NCI-H82 treated with DMSO at 0.1 percent for 48 hours (cell line): ENCODE measurements around the gene HIGD1C.
A peak's percentile ranks its signal among the peaks of the same experiment; 100 is the strongest.
"Not testable (repeated sequence)": the region's sequence is repeated elsewhere in the genome, so short reads cannot be mapped to it uniquely, and the experiment has no call there.

Source experiments
- DNase-seq: peaks from one replicate; lab custom pipeline; 2025; ENCODE audit not compliant: unreplicated experiment; lab: John Stamatoyannopoulos, UW

Gene HIGD1C

DNA sequence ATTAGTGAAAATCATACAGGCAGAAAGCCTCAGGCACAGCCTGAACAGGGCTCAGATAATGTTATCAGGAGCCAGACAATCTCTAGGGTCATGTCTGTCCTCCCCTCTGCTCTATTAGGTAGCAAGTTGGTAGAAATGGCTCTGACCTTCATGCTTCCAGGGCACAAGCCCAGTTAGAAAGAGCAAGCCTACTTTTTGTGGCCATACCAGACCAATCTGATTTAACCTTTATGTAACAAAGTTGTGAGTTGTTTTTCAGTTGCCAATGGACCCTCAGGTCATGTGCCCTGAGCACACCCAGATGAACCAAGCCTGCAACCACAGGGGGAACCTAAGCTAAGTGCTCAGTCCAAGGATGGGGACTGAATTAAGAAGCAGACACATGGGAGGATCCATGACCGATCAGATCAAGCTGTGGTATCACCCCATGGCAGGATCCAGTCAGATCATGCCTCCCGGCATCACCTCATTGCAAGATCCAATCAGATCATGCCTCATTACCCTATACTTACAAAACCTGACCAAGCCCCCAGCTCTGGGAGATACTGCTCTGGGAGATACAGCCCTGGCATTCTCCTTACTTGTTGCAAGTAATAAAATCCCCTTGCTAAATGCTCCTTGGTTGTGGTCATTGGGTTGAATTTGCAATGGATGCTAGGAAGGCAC lies 18.8 kb upstream of the HIGD1C start:
- DNase-seq: no peak

DNA sequence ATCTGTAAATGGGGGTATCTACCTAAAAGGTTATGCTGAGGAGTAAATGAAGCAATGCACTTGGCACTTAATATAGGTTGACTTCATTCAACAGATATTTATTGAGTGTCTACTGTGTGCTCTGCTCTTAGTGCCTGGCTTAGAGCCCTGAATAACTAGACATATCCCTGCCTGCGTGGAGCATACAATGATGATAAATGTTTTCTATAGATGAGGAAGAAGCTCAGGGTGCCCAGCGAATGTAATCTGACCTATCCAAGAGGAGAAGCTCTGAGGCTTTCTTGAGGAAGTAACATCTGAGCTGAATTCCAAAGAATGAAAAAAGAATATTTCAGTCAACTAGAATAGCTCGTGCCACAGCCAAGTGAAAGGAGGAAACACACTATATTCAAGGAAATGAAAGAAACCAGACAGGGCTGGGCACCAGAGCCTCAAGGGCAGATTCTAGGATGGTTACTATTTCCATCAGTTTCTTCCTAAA lies 17.9 kb upstream of the HIGD1C start:
- DNase-seq: no peak

DNA sequence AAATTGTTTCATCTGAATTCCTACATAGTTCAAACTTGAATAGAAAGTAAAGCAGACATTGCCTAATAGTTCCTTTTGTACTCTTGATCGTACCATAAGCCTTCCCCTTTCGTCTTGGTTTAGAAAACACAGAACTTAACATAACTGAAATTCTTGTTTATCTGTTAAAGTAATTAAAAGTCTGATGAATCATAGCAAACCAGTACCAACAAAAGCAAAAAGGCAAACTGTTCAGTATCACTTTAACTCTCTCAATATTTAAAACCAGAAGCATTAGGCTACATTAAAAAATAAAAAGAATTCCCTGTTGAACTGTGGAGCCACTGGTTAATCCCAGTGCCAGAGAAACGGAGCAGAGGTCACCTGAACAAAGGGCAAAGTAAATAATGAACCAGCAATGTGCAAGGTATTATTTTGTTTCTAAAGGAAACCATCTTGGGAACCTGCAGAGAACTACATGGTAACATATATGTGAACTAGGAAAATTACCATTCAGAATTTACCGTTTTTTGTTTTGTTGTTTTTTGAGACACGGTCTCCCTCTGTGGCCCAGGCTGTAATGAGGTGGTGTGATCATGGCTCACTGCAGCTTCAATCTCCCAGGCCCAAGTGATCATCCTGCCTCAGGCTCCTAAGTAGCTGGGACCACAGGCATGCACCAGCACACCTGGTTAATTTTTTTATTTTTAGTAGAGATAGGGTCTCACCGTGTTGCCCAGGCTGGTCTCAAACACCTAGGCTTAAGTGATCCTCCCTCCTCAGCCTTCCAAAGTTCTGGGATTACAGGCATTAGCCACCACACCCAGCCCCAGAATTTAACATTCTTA lies 17.1 kb upstream of the HIGD1C start:
- DNase-seq: no peak

DNA sequence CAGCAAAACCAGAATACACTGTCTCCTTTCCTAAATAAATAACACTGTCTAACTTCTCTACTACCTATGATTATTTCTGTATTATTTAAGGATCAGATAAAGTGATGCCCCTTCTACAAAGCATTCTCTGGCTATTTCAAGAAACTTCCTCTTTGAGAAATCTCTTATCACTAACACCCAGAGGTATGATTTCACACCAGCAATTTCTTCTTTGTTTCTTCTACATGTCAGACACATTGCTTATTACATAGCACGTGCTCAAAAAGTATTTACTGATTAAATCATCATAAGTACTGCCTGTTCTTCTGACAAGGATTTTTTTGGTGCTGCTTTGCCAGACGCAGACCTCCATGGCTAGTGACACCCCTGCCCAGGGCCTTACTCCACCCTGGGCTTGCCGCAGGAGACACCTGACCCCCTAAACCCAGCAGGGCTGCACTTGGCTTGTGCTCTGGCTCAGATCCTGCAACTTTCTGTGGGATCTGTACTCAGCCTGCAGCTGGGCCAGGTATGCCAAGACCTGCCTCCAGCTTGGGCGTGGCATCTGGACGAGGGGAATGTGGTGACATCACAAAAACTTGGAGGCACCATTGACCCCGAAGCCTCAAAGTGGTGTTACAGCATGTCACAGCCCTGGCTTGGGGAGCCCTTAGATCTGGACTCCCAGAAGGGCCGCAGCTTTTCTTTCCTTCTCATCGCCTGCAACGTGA lies 15.4 kb upstream of the HIGD1C start:
- no peak for DNase-seq

DNA sequence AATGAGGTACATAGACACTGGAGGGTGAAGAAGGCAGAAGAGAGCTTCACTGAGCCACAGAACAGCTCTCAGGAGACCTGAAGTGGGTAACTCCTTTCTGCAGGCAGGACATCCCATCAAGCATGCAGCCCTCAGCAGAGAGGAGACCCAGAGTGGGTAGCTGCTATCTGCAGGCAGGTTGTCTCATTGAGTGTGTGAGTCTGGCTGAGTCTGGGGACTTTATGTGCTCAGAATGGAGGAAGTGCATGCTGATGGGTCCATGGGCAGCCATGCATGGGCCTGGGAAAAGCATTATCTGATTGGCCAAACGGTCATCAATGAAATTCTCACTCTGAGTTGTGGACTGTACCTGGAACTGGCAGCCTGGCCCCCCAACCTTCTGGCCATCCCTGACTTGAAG lies 14.7 kb upstream of the HIGD1C start:
- DNase-seq: no peak

DNA sequence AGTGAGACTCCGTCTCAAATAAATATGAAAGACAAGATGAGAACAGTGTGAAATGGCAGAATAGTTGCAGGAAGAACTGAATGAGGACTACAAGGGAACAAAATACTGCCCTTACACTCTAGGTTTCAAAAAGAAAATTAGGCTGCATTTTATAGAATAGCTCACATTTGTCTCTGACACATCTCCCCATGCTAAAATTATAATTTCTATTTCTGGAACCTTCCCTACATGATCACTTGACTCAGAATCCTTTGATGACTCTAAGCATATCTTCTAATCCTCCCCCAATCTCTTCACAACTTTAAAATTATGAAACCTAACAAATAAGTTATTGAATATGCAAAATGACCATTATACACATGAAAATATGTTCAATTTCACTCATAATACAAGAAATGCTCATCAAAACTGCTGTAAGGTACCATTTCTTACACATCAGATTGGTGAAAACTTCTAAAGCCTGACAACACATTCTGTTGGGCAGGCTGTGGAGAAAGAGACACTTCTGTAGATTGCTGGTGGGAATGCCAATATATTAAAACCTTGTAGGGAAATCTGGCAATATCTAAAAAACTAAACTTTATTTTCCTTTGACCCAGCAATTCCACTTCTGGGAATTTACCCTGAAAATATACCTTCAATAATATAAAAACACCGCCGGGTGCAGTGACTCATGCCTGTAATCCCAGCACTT lies 4.3 kb upstream of the HIGD1C start:
- no peak for DNase-seq

DNA sequence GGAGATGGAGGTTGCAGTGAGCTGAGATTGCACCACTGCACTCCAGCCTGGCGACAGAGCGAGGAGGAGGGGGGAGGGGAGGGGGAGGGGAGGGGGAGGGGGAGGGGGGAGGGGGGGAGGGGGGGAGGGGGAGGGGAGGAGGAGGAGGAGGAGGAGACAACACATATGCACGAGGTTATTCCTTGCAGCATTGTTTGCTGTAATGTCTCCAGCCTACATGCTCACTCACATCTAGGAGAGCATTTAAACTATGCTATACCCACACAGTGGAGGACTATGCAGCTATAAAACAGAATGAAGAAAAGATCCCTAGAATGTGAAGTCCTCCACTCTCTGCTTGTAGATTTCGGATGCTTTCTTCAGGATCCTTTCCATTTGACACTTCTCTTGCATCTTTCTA lies 3.5 kb upstream of the HIGD1C start:
- DNase-seq: no peak

DNA sequence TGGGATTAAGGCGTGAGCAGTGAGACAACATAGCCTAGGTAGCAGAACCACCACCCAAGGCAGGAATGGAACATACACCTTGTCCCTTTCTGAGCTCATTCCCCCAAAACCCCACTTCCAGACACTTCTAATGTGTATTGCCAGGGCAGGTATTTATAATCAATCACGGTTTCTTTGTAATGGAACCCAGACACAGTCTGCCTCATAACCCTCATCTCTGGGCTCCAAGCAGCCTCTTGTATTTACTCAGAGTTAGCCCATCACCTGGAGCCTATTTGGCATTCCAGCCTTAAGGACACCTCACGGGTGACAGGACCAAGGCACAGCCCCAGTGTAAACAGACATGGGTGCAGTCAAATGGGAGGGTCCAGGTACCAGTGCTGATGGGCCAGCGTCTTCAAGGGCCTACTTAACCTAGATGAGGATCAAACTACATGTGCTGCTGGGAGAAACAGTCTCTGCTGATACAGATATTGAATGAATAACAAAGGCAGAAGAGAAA lies 2.5 kb upstream of the HIGD1C start:
- no peak for DNase-seq

DNA sequence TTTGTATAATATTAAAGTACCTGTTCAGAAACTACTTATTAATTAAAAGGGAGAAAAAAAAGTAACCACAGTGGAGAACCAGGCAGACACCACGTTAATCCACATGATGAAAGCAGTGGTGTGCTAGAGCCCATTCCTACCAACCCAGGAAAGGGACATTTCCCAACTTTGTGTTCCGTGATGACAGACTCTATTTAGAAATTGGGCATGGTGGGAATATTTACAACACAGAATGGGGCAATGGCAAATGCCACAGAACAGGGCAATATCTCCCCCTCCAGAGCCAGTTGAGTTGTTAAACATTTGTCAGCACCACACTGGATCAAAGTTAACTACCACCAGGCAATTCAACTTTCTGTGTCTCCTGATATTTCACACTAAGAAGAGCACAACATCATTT lies 1.2 kb upstream of the HIGD1C start:
- DNase-seq: no peak

DNA sequence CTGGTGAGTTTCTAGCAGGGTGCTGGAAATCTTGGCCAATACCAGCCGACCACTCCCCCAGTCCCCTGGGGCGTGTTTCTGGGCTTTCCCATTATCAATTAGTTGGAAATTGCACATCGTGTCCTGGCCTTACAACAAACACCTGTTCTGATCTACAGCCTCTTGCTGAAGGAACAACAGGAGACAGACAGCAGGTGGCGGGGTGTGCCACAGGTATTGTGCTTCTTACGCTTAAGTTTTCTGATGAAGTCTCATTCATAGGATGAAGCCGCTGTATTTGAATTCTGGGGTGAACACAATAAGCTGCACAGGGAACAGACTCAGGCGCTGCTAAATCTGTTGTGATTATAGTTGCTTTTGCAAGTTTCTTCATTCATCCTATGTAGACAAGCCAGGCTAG lies 703 bp downstream of the HIGD1C start:
- DNase-seq: no peak

DNA sequence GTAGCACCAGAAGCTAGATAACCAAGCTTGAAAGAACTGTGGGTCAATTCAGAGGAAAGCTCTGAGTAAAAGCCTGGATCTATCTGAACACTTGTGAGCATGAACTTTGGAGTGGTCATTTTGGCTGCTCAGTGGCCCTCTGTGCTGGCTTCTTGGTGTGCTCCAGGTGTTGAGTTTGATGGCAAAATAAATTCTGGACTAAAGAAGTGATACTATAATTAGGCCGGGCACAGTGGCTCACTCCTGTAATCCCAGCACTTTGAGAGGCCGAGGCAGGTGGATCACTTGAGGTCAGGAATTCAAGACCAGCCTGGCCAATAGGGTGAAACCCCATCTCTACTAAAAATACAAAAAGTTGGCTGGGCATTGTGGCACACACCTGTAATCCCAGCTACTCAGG lies 2.4 kb downstream of the HIGD1C start:
- DNase-seq: not testable (repeated sequence)

DNA sequence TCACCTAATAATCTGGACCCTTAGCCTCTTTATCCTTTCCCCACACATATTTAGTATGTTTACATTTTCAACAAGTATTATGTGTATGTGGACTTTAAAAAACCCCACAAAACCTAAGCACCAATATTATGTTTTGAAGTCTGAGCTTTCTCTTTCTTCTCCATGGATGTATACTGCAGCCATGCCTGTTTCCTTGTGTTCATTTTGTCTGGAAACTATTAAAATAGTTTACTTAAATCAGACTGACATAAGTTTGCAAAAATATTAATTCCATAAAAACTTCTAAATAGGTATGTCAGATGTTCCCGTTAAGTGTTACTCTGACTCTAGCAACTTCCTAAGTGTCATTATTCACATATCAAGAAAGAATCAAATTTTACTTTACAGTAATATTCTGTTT lies 2.9 kb downstream of the HIGD1C start:
- no peak for DNase-seq

DNA sequence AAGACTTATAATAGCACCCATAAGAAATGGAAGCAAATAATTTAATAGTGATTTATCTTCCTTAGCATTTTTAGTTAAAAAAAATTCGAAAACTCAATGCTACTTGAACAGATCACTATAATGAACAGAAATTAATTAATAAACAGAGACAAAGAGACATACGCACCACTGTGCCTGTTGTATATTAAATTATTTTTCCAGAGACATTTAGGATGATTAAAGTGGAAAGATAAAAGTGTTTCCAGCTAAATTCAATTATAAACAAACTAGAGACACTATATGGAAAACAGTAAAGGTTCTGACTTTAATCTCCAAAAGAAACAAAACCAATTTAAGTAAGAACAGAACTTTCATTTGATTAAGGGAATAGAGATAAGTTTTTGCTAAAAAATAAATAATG lies 3.4 kb downstream of the HIGD1C start:
- DNase-seq: no peak

DNA sequence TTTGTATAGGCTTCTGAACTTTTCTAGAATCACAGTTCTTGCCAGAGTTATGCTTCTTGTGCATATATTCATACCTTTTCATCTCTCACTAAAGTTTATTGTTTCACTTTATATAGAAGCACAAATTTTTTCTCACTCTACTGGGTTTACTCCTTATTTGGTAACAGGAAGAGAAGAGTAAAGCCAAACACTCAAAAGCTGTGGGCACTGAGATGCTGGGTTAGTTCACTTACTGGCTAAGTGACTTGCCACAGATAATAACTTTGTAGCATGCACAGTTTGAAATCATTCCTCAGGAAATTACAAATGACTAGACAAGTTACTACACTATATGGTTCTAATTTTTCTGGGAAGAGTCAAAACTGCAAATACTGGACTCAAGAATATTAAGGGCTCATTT lies 7.8 kb downstream of the HIGD1C start:
- no peak for DNase-seq

DNA sequence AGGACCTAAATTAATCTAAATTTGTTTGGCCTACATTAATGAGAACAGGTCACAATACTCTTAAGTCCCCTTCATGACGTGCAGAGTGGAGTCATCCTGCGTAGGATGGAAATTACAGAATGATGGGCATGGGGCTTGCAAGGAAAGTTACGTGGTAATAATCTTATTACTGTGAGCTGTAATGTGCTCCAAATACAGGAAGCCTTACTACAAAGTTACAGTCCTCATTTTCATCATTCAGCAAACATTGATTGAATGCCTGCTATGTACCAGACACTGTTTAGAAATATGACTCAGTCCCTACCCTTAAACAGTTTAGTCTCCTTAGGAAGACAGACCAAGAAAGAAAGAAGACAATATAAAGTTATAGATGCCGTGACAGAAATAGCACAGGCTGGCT lies 9.4 kb downstream of the HIGD1C start:
- peak; percentile 27 for DNase-seq

DNA sequence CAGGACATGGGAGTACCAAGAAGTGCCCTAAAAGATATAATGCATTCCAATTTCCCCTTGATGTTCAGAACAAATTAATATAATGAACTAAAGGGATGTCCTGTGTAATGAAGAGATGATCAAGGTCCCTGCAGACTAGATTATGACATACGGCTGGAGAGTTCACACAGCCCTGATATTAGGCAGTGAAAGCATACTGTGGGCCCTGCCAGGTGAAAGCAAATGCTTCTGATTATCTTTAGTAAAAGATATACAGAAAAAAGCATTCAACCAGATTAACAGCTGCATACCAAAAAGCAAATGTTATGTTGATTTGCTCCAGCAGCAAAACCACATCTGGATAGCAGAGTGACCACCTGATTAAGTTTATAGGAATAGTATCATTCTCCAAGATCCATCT lies 12.1 kb downstream of the HIGD1C start:
- DNase-seq: no peak

DNA sequence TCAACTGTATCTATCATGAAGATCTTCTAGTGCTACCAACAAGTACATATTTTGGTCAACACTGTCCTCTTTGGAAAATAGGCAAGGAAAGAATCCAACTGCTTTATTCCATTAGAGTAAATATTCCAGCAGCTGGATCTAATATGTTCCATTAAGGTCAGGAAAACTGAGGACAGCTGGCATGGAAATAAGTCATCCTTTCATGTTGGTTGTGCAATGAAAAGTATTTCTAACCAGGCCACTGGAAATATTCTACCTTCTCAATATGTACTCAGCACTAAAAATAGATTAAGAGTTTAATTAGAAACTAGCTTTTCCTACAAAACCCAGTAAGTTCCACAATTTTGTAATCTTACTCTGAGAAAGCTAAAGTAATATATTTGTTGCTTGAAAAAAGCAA lies 19.6 kb downstream of the HIGD1C start:
- no peak for DNase-seq

DNA sequence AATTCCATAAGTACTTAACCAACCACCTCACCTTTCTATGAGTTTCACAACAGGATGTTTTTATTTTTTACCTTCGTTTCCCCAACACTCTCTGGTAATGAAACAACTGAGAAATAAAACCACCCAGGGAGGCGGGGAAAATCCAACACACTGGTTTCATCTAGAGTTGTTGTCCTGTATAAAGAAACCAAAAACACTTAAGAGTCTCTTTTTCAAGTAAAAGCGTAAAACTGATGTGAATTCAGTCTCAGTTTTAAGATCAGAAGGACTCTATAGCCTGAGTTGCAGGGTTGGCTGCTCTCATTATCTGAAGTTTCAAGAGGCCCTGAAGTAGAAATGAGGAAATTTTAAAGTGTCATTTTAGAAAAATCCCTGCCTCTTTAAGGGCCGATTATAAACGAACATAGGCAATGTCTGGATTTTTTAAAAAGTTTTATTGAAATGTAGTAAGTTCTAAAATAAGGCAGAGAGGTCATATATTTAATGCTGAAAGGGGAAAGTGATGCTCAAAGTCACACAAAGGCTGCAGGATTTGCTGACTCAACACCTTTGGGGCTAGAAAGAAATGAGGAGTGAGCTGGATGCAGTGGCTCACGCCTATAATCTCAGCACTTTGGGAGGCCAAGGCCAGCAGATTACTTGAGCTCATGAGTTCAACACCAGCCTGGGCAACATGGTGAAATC lies 27.2 kb downstream of the HIGD1C start:
- DNase-seq: no peak

DNA sequence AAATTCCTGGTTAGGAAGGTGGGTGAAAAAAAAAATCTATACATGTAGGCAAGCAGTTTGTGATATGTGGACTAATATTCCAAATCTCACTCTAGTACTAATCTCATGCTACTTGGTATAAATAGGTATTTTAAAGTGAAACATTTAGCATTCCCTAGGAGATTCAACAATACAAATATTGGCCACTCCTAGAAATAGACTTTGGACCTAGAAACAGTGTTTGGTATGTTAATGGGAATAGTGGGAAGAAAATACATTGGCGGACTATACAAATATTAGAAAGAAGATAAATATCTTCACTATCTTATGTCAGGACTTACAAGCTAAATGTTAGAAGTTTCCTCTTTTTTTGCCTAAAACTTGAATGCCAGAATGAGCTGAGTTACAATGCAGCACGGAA lies 28.2 kb downstream of the HIGD1C start:
- DNase-seq: no peak

DNA sequence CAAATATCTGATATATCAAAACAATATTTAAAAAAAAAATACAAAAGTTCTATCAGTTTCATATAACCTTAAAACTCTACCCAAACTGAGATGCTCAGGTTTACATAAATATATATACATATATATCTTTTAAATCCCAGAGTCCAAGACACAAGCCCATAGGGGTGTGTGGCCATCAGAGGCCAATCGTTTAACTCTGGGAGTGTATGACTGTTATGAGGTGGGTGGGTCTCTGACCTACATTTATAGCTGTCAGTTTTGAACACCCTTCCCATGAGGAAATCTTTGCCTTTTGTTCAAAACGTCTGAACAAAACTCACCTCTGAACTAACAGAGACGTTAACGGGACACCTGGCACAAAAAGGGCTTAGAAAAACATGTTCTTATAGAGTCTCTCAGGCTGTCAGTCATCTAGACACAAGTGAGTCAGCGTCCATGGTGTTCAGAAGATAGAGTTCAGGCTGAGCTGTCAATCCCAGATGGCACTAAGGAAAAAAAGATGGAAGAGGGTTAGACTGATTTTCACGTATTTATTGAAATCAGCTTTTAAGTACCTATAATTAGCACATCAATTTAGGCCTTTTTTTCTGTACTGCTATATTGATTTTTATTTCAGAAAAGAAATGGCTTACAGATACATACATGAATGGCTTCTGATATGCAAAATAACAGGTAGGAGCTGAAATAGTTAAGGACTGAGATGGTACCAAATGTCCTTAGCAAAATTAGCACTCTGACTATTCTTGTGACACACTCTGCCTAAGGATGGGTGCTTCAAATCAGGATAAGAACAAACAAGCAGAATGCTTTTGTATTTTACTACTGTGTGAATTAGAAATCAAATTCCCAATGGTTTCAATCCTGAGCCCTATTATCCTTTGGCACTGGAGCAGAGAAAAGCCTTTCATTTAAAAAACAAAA lies 29.2 kb downstream of the HIGD1C start:
- no peak for DNase-seq
